ENCODE data around the gene DLG2.

DLG2 gene

GRCh38 chr11:84965484-84965883 lies 661.7 kb downstream of the DLG2 start:
- no peak for DNase-seq

- DNase-seq, result no peak
These were observed 663.9 kb downstream of the DLG2 start for GRCh38 chr11:84963240-84963639.

- no peak for DNase-seq
These were observed 665.1 kb downstream of the DLG2 start for GRCh38 chr11:84962018-84962417.

- DNase-seq, result no peak
These were observed 668.8 kb downstream of the DLG2 start for GRCh38 chr11:84958295-84958694.

GRCh38 chr11:84950569-84951270 lies 676.4 kb downstream of the DLG2 start:
- DNase-seq, result no peak

GRCh38 chr11:84947970-84948580 lies 679.1 kb downstream of the DLG2 start:
- no peak for DNase-seq

- DNase-seq, result no peak
These were observed 680.1 kb downstream of the DLG2 start for GRCh38 chr11:84947070-84947469.

GRCh38 chr11:84930863-84931262 lies 696.3 kb downstream of the DLG2 start:
- no peak for DNase-seq

- no peak for DNase-seq
These were observed 697.4 kb downstream of the DLG2 start for GRCh38 chr11:84929738-84930137.

GRCh38 chr11:84924154-84924692 lies 702.9 kb downstream of the DLG2 start:
- DNase-seq, result no peak

- no peak for DNase-seq
These were observed 703.7 kb downstream of the DLG2 start for GRCh38 chr11:84923489-84923888.

GRCh38 chr11:84922836-84923235 lies 704.3 kb downstream of the DLG2 start:
- no peak for DNase-seq

- DNase-seq, result no peak
These were observed 704.8 kb downstream of the DLG2 start for GRCh38 chr11:84922212-84922805.

GRCh38 chr11:84914511-84914910 lies 712.6 kb downstream of the DLG2 start:
- DNase-seq, result no peak

GRCh38 chr11:84909740-84910139 lies 717.4 kb downstream of the DLG2 start:
- DNase-seq, result no peak

- no peak for DNase-seq
These were observed 720.1 kb downstream of the DLG2 start for GRCh38 chr11:84906995-84907394.

- no peak for DNase-seq
These were observed 721.7 kb downstream of the DLG2 start for GRCh38 chr11:84905411-84905810.

GRCh38 chr11:84902445-84902844 lies 724.7 kb downstream of the DLG2 start:
- DNase-seq, result no peak

GRCh38 chr11:84901991-84902390 lies 725.2 kb downstream of the DLG2 start:
- DNase-seq, result no peak

- DNase-seq, result no peak
These were observed 727.4 kb downstream of the DLG2 start for GRCh38 chr11:84899740-84900139.

- DNase-seq, result no peak
These were observed 728.0 kb downstream of the DLG2 start for GRCh38 chr11:84899134-84899533.

GRCh38 chr11:84894666-84895065 lies 732.5 kb downstream of the DLG2 start:
- no peak for DNase-seq

- no peak for DNase-seq
These were observed 736.5 kb downstream of the DLG2 start for GRCh38 chr11:84890676-84891075.

GRCh38 chr11:84889556-84889955 lies 737.6 kb downstream of the DLG2 start:
- no peak for DNase-seq

Measured in stimulated activated CD4-positive, alpha-beta T cell treated with anti-CD3 and anti-CD28 coated beads, Interleukin-1b, Interleukin-23, amount 100 ng/mL, for 48 hours (primary cell).